Measurements from ENCODE around the gene MEPCE. TPM values are rescaled to one million over a fixed set of nuclear protein-coding genes. Genes with fewer than 3 reads are reported as not detected.
"Not testable (repeated sequence)": the region's sequence is repeated elsewhere in the genome, so short reads cannot be mapped to it uniquely, and the experiment has no call there.

The MEPCE gene
- total RNA-seq = 22.2 TPM
- long read RNA-seq, transcript MEPCE-201 (4 exons, 3,030 nt) = major isoform, 29 of 32 reads
- long read RNA-seq, partial matches to known transcripts = 3 of 32 reads
- long read RNA-seq, other reads (novel, unspliced or antisense) = 0 of 32 reads

- peak; percentile 76 for ATAC-seq (ENCODE audit: poor library complexity)
- intact Hi-C loops (cut with DNase I) = no loop called here
- peak; percentile 99 for DNase-seq
Observed at GRCh38 chr7:100429637-100430492, at the start of gene MEPCE. Gene MEPCE (plus strand): TSS chr7:100429831. CDS start chr7:100430019, 188 bp downstream.

- intact Hi-C loops (cut with DNase I) = no loop called here
- ATAC-seq (ENCODE audit: poor library complexity) (peak; percentile 40), DNase-seq (no peak)
Observed at GRCh38 chr7:100380196-100380595, 49.4 kb upstream of the MEPCE start.

- intact Hi-C loops (cut with DNase I); ATAC-seq (ENCODE audit: poor library complexity); DNase-seq: not testable (repeated sequence)
Observed at GRCh38 chr7:100381531-100382233, 47.9 kb upstream of the MEPCE start.

GRCh38 chr7:100382234-100382853, 47.3 kb upstream of the MEPCE start:
- intact Hi-C loops (cut with DNase I); DNase-seq; ATAC-seq (ENCODE audit: poor library complexity): not testable (repeated sequence)

- ATAC-seq (ENCODE audit: poor library complexity) (peak; percentile 42), DNase-seq (no peak)
- intact Hi-C loops (cut with DNase I) = no loop called here
Observed at GRCh38 chr7:100384628-100385294, 44.9 kb upstream of the MEPCE start.

- DNase-seq = no peak
- intact Hi-C loops (cut with DNase I) = no loop called here
- no peak for ATAC-seq (ENCODE audit: poor library complexity)
Observed at GRCh38 chr7:100386940-100387339, 42.7 kb upstream of the MEPCE start.

- DNase-seq = no peak
- intact Hi-C loops (cut with DNase I) = no loop called here
- no peak for ATAC-seq (ENCODE audit: poor library complexity)
Observed at GRCh38 chr7:100387695-100388094, 41.9 kb upstream of the MEPCE start.

- ATAC-seq (ENCODE audit: poor library complexity) (peak; percentile 30), DNase-seq (no peak)
- intact Hi-C loops (cut with DNase I) = no loop called here
Observed at GRCh38 chr7:100389437-100390088, 40.1 kb upstream of the MEPCE start.

- intact Hi-C loops (cut with DNase I) = no loop called here
- ATAC-seq (ENCODE audit: poor library complexity) = peak; percentile 62
Observed at GRCh38 chr7:100390286-100391009, 39.2 kb upstream of the MEPCE start.

GRCh38 chr7:100393233-100393905, 36.3 kb upstream of the MEPCE start:
- intact Hi-C loops (cut with DNase I) = no loop called here
- no peak for ATAC-seq (ENCODE audit: poor library complexity)
- no peak for DNase-seq

More at GRCh38 chr7:100390286-100391009, 39.2 kb upstream of the MEPCE start:
- DNase-seq = no peak

GRCh38 chr7:100394077-100394476, 35.6 kb upstream of the MEPCE start:
- intact Hi-C loops (cut with DNase I) = no loop called here
- ATAC-seq (ENCODE audit: poor library complexity) (no peak), DNase-seq (no peak)

GRCh38 chr7:100396421-100396982, 33.1 kb upstream of the MEPCE start:
- DNase-seq (no peak), ATAC-seq (ENCODE audit: poor library complexity) (peak; percentile 58)
- intact Hi-C loops (cut with DNase I) = no loop called here

GRCh38 chr7:100397315-100398081, 32.1 kb upstream of the MEPCE start:
- intact Hi-C loops (cut with DNase I) = no loop called here
- ATAC-seq (ENCODE audit: poor library complexity) = no peak
- no peak for DNase-seq

GRCh38 chr7:100398239-100398638, 31.4 kb upstream of the MEPCE start:
- intact Hi-C loops (cut with DNase I) = no loop called here
- no peak for ATAC-seq (ENCODE audit: poor library complexity)
- DNase-seq = no peak

- DNase-seq (no peak), ATAC-seq (ENCODE audit: poor library complexity) (no peak)
- intact Hi-C loops (cut with DNase I) = no loop called here
Observed at GRCh38 chr7:100400041-100400440, 29.6 kb upstream of the MEPCE start.

GRCh38 chr7:100400656-100401055, 29.0 kb upstream of the MEPCE start:
- DNase-seq = no peak
- ATAC-seq (ENCODE audit: poor library complexity) = no peak
- intact Hi-C loops (cut with DNase I) = no loop called here
